G401.6 (cell line): ENCODE data around the gene UBE2E3.
"Not testable (repeated sequence)": the region's sequence is repeated elsewhere in the genome, so short reads cannot be mapped to it uniquely, and the experiment has no call there.

Experiments
- FAIRE-seq: peaks from 2 replicates; lab custom pipeline; 2012; peaks lifted over from hg19 to GRCh38; lab: Jason Lieb, UNC

Gene UBE2E3

GRCh38 chr2:180980106-180980942 is at the start of gene UBE2E3:
Gene UBE2E3 (plus strand): TSS chr2:180980605. CDS start chr2:180982043, 1,438 bp downstream.
- no peak for FAIRE-seq

- no peak for FAIRE-seq
Observed at GRCh38 chr2:180931841-180932240, 48.6 kb upstream of the UBE2E3 start.

- no peak for FAIRE-seq
Observed at GRCh38 chr2:180933332-180933731, 47.1 kb upstream of the UBE2E3 start.

- FAIRE-seq = no peak
Observed at GRCh38 chr2:180934911-180935310, 45.5 kb upstream of the UBE2E3 start.

- not testable (repeated sequence) for FAIRE-seq
Observed at GRCh38 chr2:180937480-180937879, 42.9 kb upstream of the UBE2E3 start.

- no peak for FAIRE-seq
Observed at GRCh38 chr2:180938451-180938850, 42.0 kb upstream of the UBE2E3 start.

- FAIRE-seq = no peak
Observed at GRCh38 chr2:180943275-180943674, 37.1 kb upstream of the UBE2E3 start.

GRCh38 chr2:180944372-180944771 is 36.0 kb upstream of the UBE2E3 start:
- FAIRE-seq = no peak

- no peak for FAIRE-seq
Observed at GRCh38 chr2:180947208-180947689, 33.2 kb upstream of the UBE2E3 start.

- no peak for FAIRE-seq
Observed at GRCh38 chr2:180949896-180950295, 30.5 kb upstream of the UBE2E3 start.

- no peak for FAIRE-seq
Observed at GRCh38 chr2:180952082-180952481, 28.3 kb upstream of the UBE2E3 start.

- FAIRE-seq = no peak
Observed at GRCh38 chr2:180952731-180953336, 27.6 kb upstream of the UBE2E3 start.

- FAIRE-seq = no peak
Observed at GRCh38 chr2:180953550-180953949, 26.9 kb upstream of the UBE2E3 start.

GRCh38 chr2:180955101-180955500 is 25.3 kb upstream of the UBE2E3 start:
- no peak for FAIRE-seq

- no peak for FAIRE-seq
Observed at GRCh38 chr2:180959787-180960186, 20.6 kb upstream of the UBE2E3 start.

GRCh38 chr2:180960982-180961381 is 19.4 kb upstream of the UBE2E3 start:
- no peak for FAIRE-seq

GRCh38 chr2:180962727-180963314 is 17.6 kb upstream of the UBE2E3 start:
- no peak for FAIRE-seq

- no peak for FAIRE-seq
Observed at GRCh38 chr2:180966378-180966777, 14.0 kb upstream of the UBE2E3 start.

GRCh38 chr2:180969124-180969523 is 11.3 kb upstream of the UBE2E3 start:
- no peak for FAIRE-seq

GRCh38 chr2:180970016-180970415 is 10.4 kb upstream of the UBE2E3 start:
- FAIRE-seq = no peak

GRCh38 chr2:180971811-180972210 is 8.6 kb upstream of the UBE2E3 start:
- no peak for FAIRE-seq

- FAIRE-seq = no peak
Observed at GRCh38 chr2:180975585-180975984, 4.8 kb upstream of the UBE2E3 start.
